Osteocyte (in vitro differentiated cells): ENCODE data around the gene GALNT17. TPM values are rescaled to one million over a fixed set of nuclear protein-coding genes. Genes with fewer than 3 reads are reported as not detected.

Experiments used
- DNase-seq: peaks from one replicate; pipeline ENCODE4 v3.0.0; 2021; ENCODE audit warnings: mixed read lengths; ENCODE audit not compliant: unreplicated experiment; ENCODE audit errors: extremely low spot score
- H3K27ac Mint-ChIP-seq: one replicate; pipeline ENCODE4 v1.8.0; 2021; ENCODE audit warnings: mild to moderate bottlenecking, mixed read lengths; ENCODE audit not compliant: unreplicated experiment
- H3K27me3 Mint-ChIP-seq: one replicate; pipeline ENCODE4 v1.8.0; 2021; ENCODE audit warnings: mixed read lengths; ENCODE audit not compliant: unreplicated experiment
- H3K36me3 Mint-ChIP-seq: one replicate; pipeline ENCODE4 v1.8.0; 2021; ENCODE audit warnings: mixed read lengths; ENCODE audit not compliant: unreplicated experiment
- H3K4me1 Mint-ChIP-seq: one replicate; pipeline ENCODE4 v1.8.0; 2021; ENCODE audit warnings: mixed read lengths; ENCODE audit not compliant: unreplicated experiment
- H3K4me3 Mint-ChIP-seq: one replicate; pipeline ENCODE4 v1.8.0; 2021; ENCODE audit warnings: mild to moderate bottlenecking, moderate library complexity, mixed read lengths; ENCODE audit not compliant: unreplicated experiment
- H3K9me3 Mint-ChIP-seq: one replicate; pipeline ENCODE4 v1.8.0; 2021; ENCODE audit warnings: mixed read lengths; ENCODE audit not compliant: unreplicated experiment
- CTCF ChIP-seq: fragments of 200-600 bp; sonication (generic); IDR thresholded peaks from 2 replicates; pipeline ENCODE4 v1.5.0; 2021; ENCODE audit warnings: antibody characterized with exemption, mild to moderate bottlenecking, moderate library complexity
- total RNA-seq: library from RNA; stranded (reverse); gene quantifications from 2 replicates; pipeline ENCODE4 v1.2.1, GENCODE V29; 2021

Gene GALNT17
- total RNA-seq, 1 donor from 2014 or later, result 1.4 TPM

- no peak for DNase-seq
- Mint-ChIP-seq H3K36me3 (no peaks in the 10 kb centered on the region), H3K27ac (no peak overlapping the region), H3K4me3 (no peak overlapping the region), H3K4me1 (no peaks in the 10 kb centered on the region), H3K27me3 (no peaks in the 10 kb centered on the region), H3K9me3 (peaks cover 30% of the 10 kb centered on the region)
- no peak for TF ChIP-seq CTCF
Observed at GRCh38 chr7:71384094-71384493, 252.2 kb downstream of the GALNT17 start.

- TF ChIP-seq CTCF, result no peak
- H3K9me3 Mint-ChIP-seq, result peaks cover 20% of the 10 kb centered on the region
- H3K27ac Mint-ChIP-seq, result no peak overlapping the region
- H3K4me3 Mint-ChIP-seq, result no peak overlapping the region
- DNase-seq, result no peak
- no peaks in the 10 kb centered on the region for H3K4me1 Mint-ChIP-seq
- no peaks in the 10 kb centered on the region for H3K27me3 Mint-ChIP-seq
- no peaks in the 10 kb centered on the region for H3K36me3 Mint-ChIP-seq
Observed at GRCh38 chr7:71385330-71385729, 253.4 kb downstream of the GALNT17 start.

- Mint-ChIP-seq H3K36me3 (no peaks in the 10 kb centered on the region), H3K4me1 (no peaks in the 10 kb centered on the region), H3K27me3 (no peaks in the 10 kb centered on the region), H3K4me3 (no peak overlapping the region), H3K9me3 (peaks cover 17% of the 10 kb centered on the region), H3K27ac (no peak overlapping the region)
- TF ChIP-seq CTCF, result no peak
- no peak for DNase-seq
Observed at GRCh38 chr7:71386152-71386785, 254.3 kb downstream of the GALNT17 start.

- no peak overlapping the region for H3K27ac Mint-ChIP-seq
- no peaks in the 10 kb centered on the region for H3K27me3 Mint-ChIP-seq
- no peak for DNase-seq
- no peak for TF ChIP-seq CTCF
- peaks cover 17% of the 10 kb centered on the region for H3K9me3 Mint-ChIP-seq
- H3K36me3 Mint-ChIP-seq, result no peaks in the 10 kb centered on the region
- no peak overlapping the region for H3K4me3 Mint-ChIP-seq
- no peaks in the 10 kb centered on the region for H3K4me1 Mint-ChIP-seq
Observed at GRCh38 chr7:71388181-71388580, 256.2 kb downstream of the GALNT17 start.

- TF ChIP-seq CTCF, result no peak
- no peaks in the 10 kb centered on the region for H3K4me1 Mint-ChIP-seq
- no peaks in the 10 kb centered on the region for H3K27me3 Mint-ChIP-seq
Observed at GRCh38 chr7:71389976-71390375, 258.0 kb downstream of the GALNT17 start.

More at GRCh38 chr7:71389976-71390375, 258.0 kb downstream of the GALNT17 start:
- Mint-ChIP-seq H3K27ac (no peak overlapping the region), H3K4me3 (no peak overlapping the region), H3K9me3 (peaks cover 16% of the 10 kb centered on the region), H3K36me3 (no peaks in the 10 kb centered on the region)
- no peak for DNase-seq
